Endothelial cell of umbilical vein (primary cell): ENCODE measurements around the gene SAV1. TPM values are rescaled to one million over a fixed set of nuclear protein-coding genes. Genes with fewer than 3 reads are reported as not detected.

Experiments used
- BruUV-seq: library from RNA; stranded (reverse); fragments of 400-500 nt; replicated peaks from 2 replicates; lab custom pipeline; 2021; lab: Mats Ljungman, UMichigan
- CTCF ChIA-PET: fragments of 300-600, 350-600 bp; sonication (Branson Sonifier 250); formaldehyde crosslinking; loops from one replicate; lab custom pipeline; 2021; ENCODE audit warnings: antibody characterized with exemption, inconsistent platforms; lab: Charles Lee
- POLR2A ChIA-PET: fragments of 300-600, 350-600 bp; sonication (Branson Sonifier 250); formaldehyde crosslinking; loops from one replicate; lab custom pipeline; 2021; ENCODE audit warnings: antibody characterized with exemption, inconsistent platforms; lab: Charles Lee
- DNase-seq: peaks from one replicate; pipeline ENCODE4 v3.0.0-alpha.2; 2011; ENCODE audit warnings: low read depth, low spot score
- FAIRE-seq: peaks from 2 replicates; lab custom pipeline; 2011; peaks lifted over from hg19 to GRCh38; lab: Jason Lieb, UNC
- H2AFZ ChIP-seq: 2 replicates; pipeline ENCODE4 v1.6.0; 2012; ENCODE audit warnings: low read depth, low read length, control low read depth, inconsistent platforms
- H3K27ac ChIP-seq: 2 replicates; pipeline ENCODE4 v1.5.1; 2011; ENCODE audit warnings: low read depth, mild to moderate bottlenecking, control low read depth, low read length, moderate library complexity; ENCODE audit not compliant: insufficient read depth
- H3K27me3 ChIP-seq, 2 experiments: 2 replicates each; pipeline versions ENCODE4 v1.6.0 to v1.6.1; 2011; ENCODE audit warnings: low read length in 2 of 2, mixed read lengths in 1 of 2; ENCODE audit not compliant: control insufficient read depth in 2 of 2, insufficient read depth in 2 of 2
- H3K36me3 ChIP-seq, 2 experiments: 2 replicates in 1 of 2; 3 replicates in 1 of 2; pipeline ENCODE4 v1.5.1; 2011; ENCODE audit warnings: low read length in 2 of 2, mild to moderate bottlenecking in 1 of 2, moderate library complexity in 1 of 2; ENCODE audit not compliant: control insufficient read depth in 2 of 2, insufficient read depth in 2 of 2; ENCODE audit errors: extremely low read depth in 1 of 2
- H3K4me1 ChIP-seq: 3 replicates; pipeline ENCODE4 v1.5.1; 2011; ENCODE audit warnings: mild to moderate bottlenecking, low read length; ENCODE audit not compliant: control insufficient read depth, insufficient read depth; ENCODE audit errors: extremely low read depth
- H3K4me2 ChIP-seq: 2 replicates; pipeline ENCODE4 v1.6.1; 2011; ENCODE audit warnings: low read length, control low read depth, mixed read lengths; ENCODE audit not compliant: insufficient read depth
- H3K4me3 ChIP-seq, 3 experiments: fragments of 200-600 bp in 1 of 3; sonication (generic), shearing (Covaris generic) in 1 of 3; replicated peaks in 1 of 3; 2 replicates each; pipeline ENCODE4 v1.5.1; 2011 to 2016; ENCODE audit warnings: control low read depth in 3 of 3, low read length in 3 of 3, mild to moderate bottlenecking in 2 of 3, inconsistent platforms in 1 of 3, low read depth in 1 of 3, moderate library complexity in 1 of 3; ENCODE audit not compliant: insufficient read depth in 1 of 3
- H3K79me2 ChIP-seq: 2 replicates; pipeline ENCODE4 v1.6.0; 2012; ENCODE audit warnings: low read length, inconsistent platforms; ENCODE audit not compliant: control insufficient read depth, insufficient read depth
- H3K9ac ChIP-seq: replicated peaks from 2 replicates; pipeline ENCODE3; 2011; ENCODE audit warnings: low read length, control low read depth; ENCODE audit not compliant: insufficient read depth; ENCODE audit errors: extremely low read depth
- H3K9me1 ChIP-seq: replicated peaks from 3 replicates; pipeline ENCODE4 v1.6.0; 2011; ENCODE audit warnings: mild to moderate bottlenecking, low read length; ENCODE audit not compliant: control insufficient read depth, insufficient read depth; ENCODE audit errors: extremely low read depth
- H3K9me3 ChIP-seq: replicated peaks from 2 replicates; pipeline ENCODE4 v1.5.1; 2012; ENCODE audit warnings: low read length, inconsistent platforms; ENCODE audit not compliant: control insufficient read depth, insufficient read depth
- H4K20me1 ChIP-seq: replicated peaks from 2 replicates; pipeline ENCODE3; 2011; ENCODE audit warnings: mild to moderate bottlenecking, low read length; ENCODE audit not compliant: control insufficient read depth, insufficient read depth; ENCODE audit errors: extremely low read depth
- CTCF ChIP-seq, 2 donors: IDR thresholded peaks; 1 replicate in 1 of 2; 2 replicates in 1 of 2; pipeline ENCODE4 v1.5.1; 2011; ENCODE audit warnings: low read length in 2 of 2, mild to moderate bottlenecking in 2 of 2, moderate library complexity in 2 of 2, control low read depth in 1 of 2, inconsistent platforms in 1 of 2, low read depth in 1 of 2; ENCODE audit not compliant: insufficient read depth in 1 of 2; ENCODE audit errors: extremely low read depth in 1 of 2
- FOS ChIP-seq: IDR thresholded peaks from 2 replicates; pipeline ENCODE4 v1.6.1; 2011; ENCODE audit warnings: mild to moderate bottlenecking, low read length, moderate library complexity, borderline replicate concordance; ENCODE audit not compliant: insufficient read depth
- GATA2 ChIP-seq: IDR thresholded peaks from 2 replicates; pipeline ENCODE4 v1.7.0; 2011; ENCODE audit warnings: low read depth, mild to moderate bottlenecking, moderate library complexity, mixed read lengths, low read length; ENCODE audit not compliant: insufficient read length, insufficient read depth
- JUN ChIP-seq: IDR thresholded peaks from 2 replicates; pipeline ENCODE4 v1.6.1; 2011; ENCODE audit warnings: borderline replicate concordance, low read depth; ENCODE audit not compliant: insufficient read length, insufficient read depth
- MAX ChIP-seq: IDR thresholded peaks from 2 replicates; pipeline ENCODE4 v1.6.1; 2011; ENCODE audit not compliant: insufficient read depth, insufficient read length
- MYC ChIP-seq: IDR thresholded peaks from one replicate; pipeline ENCODE4 v1.6.1; 2011; ENCODE audit warnings: mild to moderate bottlenecking, low read depth, low read length
- POLR2A ChIP-seq: IDR thresholded peaks from 2 replicates; pipeline ENCODE4 v1.6.1; 2012; ENCODE audit warnings: low read depth, mild to moderate bottlenecking, control low read depth, low read length
- POLR2AphosphoS5 ChIP-seq: IDR thresholded peaks from 2 replicates; pipeline ENCODE4 v1.6.1; 2012; ENCODE audit warnings: low read depth, mild to moderate bottlenecking, control low read depth, low read length, moderate library complexity; ENCODE audit not compliant: insufficient read depth
- dilution Hi-C: fragments of 300-500 bp; cut with MboI; formaldehyde crosslinking; loops from one replicate; pipeline ENCODE4 v1.15.0; 2019; ENCODE audit warnings: low sequenced_read_pairs; ENCODE audit not compliant: extremely low pct_ligation_motif_present
- intact Hi-C: fragments of 100-400 bp; cut with micrococcal nuclease; formaldehyde crosslinking; loops from one replicate; pipeline ENCODE4 v1.10.0; 2022
- polyA plus RNA-seq, 4 experiments: library from polyadenylated mRNA; depleted of rRNA in 3 of 4; stranded (reverse) in 3 of 4; unstranded in 1 of 4; fragments of >200 nt; gene quantifications; 2 replicates each; pipeline versions ENCODE4 v1.2.1 to v1.2.3, GENCODE V29; 2011 to 2012; ENCODE audit warnings: missing spikeins in 1 of 4
- total RNA-seq: library from RNA; stranded (reverse); gene quantifications from 2 replicates; pipeline ENCODE4 v1.2.3, GENCODE V29; 2021

The SAV1 gene
- total and polyA plus RNA-seq, 2 donors (not counting 3 experiments of a cell fraction or from before 2014, with no cell fraction given): 7.1 to 31.0 TPM

GRCh38 chr14:50601394-50601793, 66.7 kb downstream of the SAV1 start:
- no peaks in the 10 kb centered on the region for H4K20me1 ChIP-seq
- BruUV-seq: no TSS peak
- no peaks in the 10 kb centered on the region for H3K79me2 ChIP-seq
- peaks cover 17% of the 10 kb centered on the region for H3K4me1 ChIP-seq
- FAIRE-seq (no peak), DNase-seq (no peak)
- POLR2A ChIA-PET: interaction anchor here (1.5 kb wide), 1 partner anchor 67 kb away, joined by 4 read pairs; the partner anchor contains the start of gene SAV1
- H3K9ac ChIP-seq: no peak overlapping the region
- no peak overlapping the region for H3K4me3 ChIP-seq
- no peaks in the 10 kb centered on the region for H3K36me3 ChIP-seq
- intact Hi-C loops (loop anchor here (2.0 kb wide), 1 partner anchor 259 kb away; no protein-coding TSS in a partner anchor), dilution Hi-C loops (no loop called here)
- H3K4me2 ChIP-seq: no peak overlapping the region
- H3K27ac ChIP-seq: no peak overlapping the region
- no peaks in the 10 kb centered on the region for H3K9me3 ChIP-seq
- no peak overlapping the region for H2AFZ ChIP-seq
- CTCF ChIA-PET: interaction anchor here (1.1 to 2.8 kb wide), 17 partner anchors 10 to 260 kb away, joined by 3 to 76 read pairs (median 5); no protein-coding TSS in a partner anchor
- no peaks in the 10 kb centered on the region for H3K27me3 ChIP-seq
- no peaks in the 10 kb centered on the region for H3K9me1 ChIP-seq
- TF ChIP-seq POLR2A (no peak), MYC (no peak), MAX (no peak), JUN (no peak), GATA2 (no peak), FOS (no peak), CTCF (IDR thresholded peaks at IDR 0.05; ENCODE audit: extremely low read depth in 1 of 2, insufficient read depth in 1 of 2, low read depth in 1 of 2, low read length in 2 of 2) (no peak), POLR2AphosphoS5 (no peak)
